ENCODE data around the gene UFC1. TPM values are rescaled to one million over a fixed set of nuclear protein-coding genes. Genes with fewer than 3 reads are reported as not detected.

UFC1 gene
- total RNA-seq, 1 donor from 2014 or later = 91.8 TPM

DNA sequence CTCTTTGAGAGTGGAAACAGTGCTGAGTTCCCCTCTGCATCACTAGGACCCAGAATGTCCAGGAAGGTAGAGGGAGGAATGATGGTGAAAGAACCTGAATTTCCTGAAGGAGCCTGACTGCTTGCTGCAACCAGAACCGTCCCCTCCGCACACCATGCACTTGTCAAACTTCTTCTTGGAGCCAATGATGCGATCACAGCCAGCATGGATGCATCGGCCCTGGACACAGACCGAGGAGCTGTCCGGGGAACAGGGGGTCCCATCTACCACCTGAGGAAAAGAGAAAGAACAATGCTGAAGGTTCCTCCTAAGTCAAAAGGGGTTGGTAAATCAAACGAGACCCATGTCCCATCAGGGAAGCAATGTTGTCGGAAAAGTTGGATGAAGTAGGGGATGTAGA is 38.2 kb downstream of the UFC1 start:
- H3K4me1 Mint-ChIP-seq (ENCODE audit: low read depth) = peaks cover 20% of the 10 kb centered on the region

DNA sequence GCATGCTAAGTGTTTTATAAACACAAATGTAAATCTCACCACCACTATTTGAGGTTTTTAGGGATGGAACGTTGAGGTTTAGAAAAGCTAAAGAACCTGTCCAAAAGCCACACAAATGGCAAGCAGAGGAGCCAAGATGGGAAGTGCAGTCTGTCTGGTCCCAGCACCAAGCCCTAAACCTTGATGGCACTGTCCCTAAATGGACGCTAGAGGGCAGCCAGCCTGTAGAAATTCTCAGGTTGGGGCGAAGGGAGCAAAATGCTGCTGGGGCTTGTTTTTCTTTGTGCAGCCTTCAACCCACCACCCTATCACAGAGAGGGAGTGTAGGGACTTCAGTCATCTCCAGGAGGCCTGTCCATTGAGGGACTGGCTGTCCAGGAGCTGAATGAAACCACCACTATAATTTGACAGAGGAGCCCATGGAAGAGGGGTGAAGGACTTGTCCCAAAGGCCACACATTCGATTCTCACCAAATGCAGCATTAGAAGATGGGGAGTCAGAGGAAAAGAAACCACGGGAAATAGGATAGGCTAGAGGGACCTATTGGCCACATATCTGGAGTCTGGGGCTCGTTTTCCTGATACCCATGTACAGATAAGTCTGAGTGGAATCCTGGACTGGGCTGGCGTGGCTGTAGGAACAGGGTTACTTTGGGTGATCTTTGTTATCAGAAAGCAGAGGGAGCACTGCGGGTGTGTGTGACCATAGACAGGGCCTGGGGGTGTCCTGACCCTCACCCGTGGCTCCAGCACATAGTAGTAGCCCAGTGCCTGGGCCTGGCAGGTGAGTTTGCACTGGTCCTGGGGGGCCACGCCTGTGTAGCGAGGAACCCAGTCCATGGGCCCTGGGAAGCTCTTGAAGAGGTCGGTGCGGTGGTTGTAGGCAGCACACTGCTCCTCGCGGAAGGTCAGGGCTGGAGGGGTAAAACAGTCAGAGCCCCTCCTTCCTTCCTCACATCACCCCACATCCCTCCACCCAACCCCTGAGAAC is 39.0 kb downstream of the UFC1 start:
- Mint-ChIP-seq H3K4me3 (ENCODE audit: low read depth) (no peak overlapping the region), H3K4me1 (ENCODE audit: low read depth) (peaks cover 17% of the 10 kb centered on the region), H3K36me3 (ENCODE audit: low read depth) (no peaks in the 10 kb centered on the region), H3K27me3 (ENCODE audit: low read depth) (no peaks in the 10 kb centered on the region), H3K9me3 (no peaks in the 10 kb centered on the region), H3K27ac (peak overlapping the region; percentile 74)
- DNase-seq (ENCODE audit: low spot score) = peak; percentile 63
- intact Hi-C loops (cut with micrococcal nuclease) = loop anchor here (5.0 kb wide), 1 partner anchor 190 kb away; no protein-coding TSS in a partner anchor

More for the DNA sequence above, 38.2 kb downstream of the UFC1 start:
- Mint-ChIP-seq H3K9me3 (no peaks in the 10 kb centered on the region), H3K36me3 (ENCODE audit: low read depth) (no peaks in the 10 kb centered on the region), H3K27ac (no peak overlapping the region), H3K27me3 (ENCODE audit: low read depth) (no peaks in the 10 kb centered on the region), H3K4me3 (ENCODE audit: low read depth) (no peak overlapping the region)
- intact Hi-C loops (cut with micrococcal nuclease) = loop anchor here (5.0 kb wide), 1 partner anchor 190 kb away; no protein-coding TSS in a partner anchor
- no peak for DNase-seq (ENCODE audit: low spot score)

DNA sequence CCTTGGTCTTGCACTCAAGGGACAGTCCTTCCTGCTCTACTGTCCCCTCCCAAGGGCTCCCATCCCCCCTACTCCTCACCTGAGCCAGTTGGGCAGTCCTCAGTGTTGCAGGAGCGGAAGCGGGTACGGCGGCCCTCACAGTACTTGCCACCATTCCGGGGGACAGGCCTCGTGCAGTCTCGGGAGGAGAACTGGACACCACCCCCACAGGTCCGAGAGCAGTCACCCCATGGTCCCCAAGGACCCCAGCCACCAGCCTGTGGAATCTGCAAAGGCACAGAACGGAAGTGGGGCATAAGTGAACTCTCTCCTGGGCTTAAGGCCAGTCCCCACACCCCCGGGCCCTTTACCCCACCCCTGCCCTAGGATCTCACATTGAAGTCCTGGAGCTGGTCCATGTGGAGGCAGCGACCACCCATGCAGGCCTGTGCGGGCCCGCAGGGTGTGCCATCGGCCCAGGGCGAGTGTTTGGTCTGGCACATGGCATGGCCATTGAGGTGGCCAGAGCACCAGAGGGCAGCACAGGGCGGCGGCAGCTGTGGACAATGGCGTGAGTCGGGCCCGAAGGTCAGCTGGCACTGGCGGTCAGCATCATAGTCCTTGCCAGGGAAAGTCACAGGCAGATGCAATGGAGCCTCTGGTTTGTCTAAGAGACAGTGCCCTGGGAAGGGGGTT is 39.9 kb downstream of the UFC1 start:
- peaks cover 15% of the 10 kb centered on the region for H3K4me1 Mint-ChIP-seq (ENCODE audit: low read depth)
- no peak overlapping the region for H3K27ac Mint-ChIP-seq

DNA sequence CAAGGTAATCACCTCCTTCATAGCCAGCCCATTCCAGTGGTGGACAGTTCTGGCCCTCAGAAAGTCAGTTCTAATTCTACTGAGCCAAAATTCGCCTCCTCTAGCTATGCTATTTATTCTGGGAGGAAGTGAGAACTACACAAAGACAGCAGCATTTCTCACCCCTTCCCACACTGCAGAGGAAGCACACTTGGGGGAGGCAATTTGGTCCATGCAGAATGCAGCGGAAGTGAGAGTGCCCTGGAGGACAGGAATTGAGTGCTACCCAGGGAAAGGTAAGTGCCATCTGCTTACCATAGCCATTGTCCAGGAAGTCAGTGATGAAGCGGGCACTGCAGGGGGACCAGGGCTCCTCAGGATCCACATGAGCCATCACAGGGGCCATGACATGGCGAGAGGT is 41.4 kb downstream of the UFC1 start:
- H3K36me3 Mint-ChIP-seq (ENCODE audit: low read depth) = no peaks in the 10 kb centered on the region
- no peaks in the 10 kb centered on the region for H3K9me3 Mint-ChIP-seq
- DNase-seq (ENCODE audit: low spot score) = no peak
- H3K27me3 Mint-ChIP-seq (ENCODE audit: low read depth) = no peaks in the 10 kb centered on the region
- intact Hi-C loops (cut with micrococcal nuclease) = no loop called here
- peaks cover 19% of the 10 kb centered on the region for H3K4me1 Mint-ChIP-seq (ENCODE audit: low read depth)
- H3K4me3 Mint-ChIP-seq (ENCODE audit: low read depth) = no peak overlapping the region
- no peak overlapping the region for H3K27ac Mint-ChIP-seq

More for the DNA sequence above, 39.9 kb downstream of the UFC1 start:
- no peaks in the 10 kb centered on the region for H3K36me3 Mint-ChIP-seq (ENCODE audit: low read depth)
- intact Hi-C loops (cut with micrococcal nuclease) = loop anchor here (5.0 kb wide), 1 partner anchor 189 kb away; no protein-coding TSS in a partner anchor
- H3K9me3 Mint-ChIP-seq = no peaks in the 10 kb centered on the region
- no peak overlapping the region for H3K4me3 Mint-ChIP-seq (ENCODE audit: low read depth)
- H3K27me3 Mint-ChIP-seq (ENCODE audit: low read depth) = no peaks in the 10 kb centered on the region
- no peak for DNase-seq (ENCODE audit: low spot score)

- Mint-ChIP-seq H3K36me3 (ENCODE audit: low read depth) (no peaks in the 10 kb centered on the region), H3K27ac (no peak overlapping the region), H3K9me3 (no peaks in the 10 kb centered on the region), H3K27me3 (ENCODE audit: low read depth) (no peaks in the 10 kb centered on the region), H3K4me3 (ENCODE audit: low read depth) (no peak overlapping the region), H3K4me1 (ENCODE audit: low read depth) (peaks cover 24% of the 10 kb centered on the region)
- DNase-seq (ENCODE audit: low spot score) = no peak
- intact Hi-C loops (cut with micrococcal nuclease) = no loop called here
Measured at GRCh38 chr1:161196111-161196510, 42.3 kb downstream of the UFC1 start.

DNA sequence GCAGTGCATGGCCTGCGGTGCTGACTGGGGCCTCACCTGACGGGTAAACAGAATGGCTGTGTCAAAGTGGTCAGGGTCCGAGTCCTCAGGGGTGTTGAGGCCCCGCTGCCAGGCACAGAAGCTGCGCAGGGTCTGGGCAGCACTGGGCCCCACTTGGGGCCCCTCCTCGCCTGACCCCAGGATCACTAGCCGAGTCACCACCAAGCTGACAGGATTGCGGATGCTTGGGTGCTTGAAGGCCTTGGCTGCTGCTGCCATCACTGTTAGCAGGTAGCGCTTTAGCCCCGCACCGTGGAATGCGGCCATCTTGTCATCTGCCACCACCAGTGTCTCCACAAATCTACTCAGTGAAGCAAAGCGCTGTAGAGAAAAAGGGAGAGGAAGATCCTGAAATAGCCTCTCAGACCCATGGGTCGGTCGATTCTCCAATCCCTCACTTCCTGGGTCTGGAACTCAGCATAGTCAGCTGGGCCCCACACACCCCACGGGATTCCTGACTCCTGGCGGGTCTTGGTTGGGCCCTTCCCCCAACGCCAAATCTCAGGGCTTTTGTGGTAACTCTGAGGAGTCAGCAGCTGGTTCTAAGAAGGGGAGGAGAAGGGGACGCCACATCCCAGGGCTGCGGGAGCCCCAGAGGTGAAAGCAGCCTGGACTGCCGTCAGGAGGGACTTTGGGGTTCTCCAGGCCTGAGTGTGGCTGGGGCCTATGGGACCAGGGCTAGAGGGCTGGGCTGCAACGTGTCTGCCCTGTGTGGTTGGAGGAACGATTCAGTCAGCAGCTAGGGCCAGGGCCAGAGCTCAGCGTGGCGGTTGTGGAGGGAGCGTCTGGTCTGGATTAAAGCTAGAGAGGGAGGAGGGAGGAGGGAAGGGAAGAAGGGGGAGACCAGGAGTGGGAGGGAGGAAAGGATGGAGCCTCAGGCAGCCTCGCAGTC is 43.0 kb downstream of the UFC1 start:
- no peaks in the 10 kb centered on the region for H3K36me3 Mint-ChIP-seq (ENCODE audit: low read depth)
- no peaks in the 10 kb centered on the region for H3K9me3 Mint-ChIP-seq
- intact Hi-C loops (cut with micrococcal nuclease) = no loop called here
- no peak overlapping the region for H3K27ac Mint-ChIP-seq
- H3K4me3 Mint-ChIP-seq (ENCODE audit: low read depth) = no peak overlapping the region
- no peak for DNase-seq (ENCODE audit: low spot score)
- peaks cover 29% of the 10 kb centered on the region for H3K4me1 Mint-ChIP-seq (ENCODE audit: low read depth)
- H3K27me3 Mint-ChIP-seq (ENCODE audit: low read depth) = no peaks in the 10 kb centered on the region

DNA sequence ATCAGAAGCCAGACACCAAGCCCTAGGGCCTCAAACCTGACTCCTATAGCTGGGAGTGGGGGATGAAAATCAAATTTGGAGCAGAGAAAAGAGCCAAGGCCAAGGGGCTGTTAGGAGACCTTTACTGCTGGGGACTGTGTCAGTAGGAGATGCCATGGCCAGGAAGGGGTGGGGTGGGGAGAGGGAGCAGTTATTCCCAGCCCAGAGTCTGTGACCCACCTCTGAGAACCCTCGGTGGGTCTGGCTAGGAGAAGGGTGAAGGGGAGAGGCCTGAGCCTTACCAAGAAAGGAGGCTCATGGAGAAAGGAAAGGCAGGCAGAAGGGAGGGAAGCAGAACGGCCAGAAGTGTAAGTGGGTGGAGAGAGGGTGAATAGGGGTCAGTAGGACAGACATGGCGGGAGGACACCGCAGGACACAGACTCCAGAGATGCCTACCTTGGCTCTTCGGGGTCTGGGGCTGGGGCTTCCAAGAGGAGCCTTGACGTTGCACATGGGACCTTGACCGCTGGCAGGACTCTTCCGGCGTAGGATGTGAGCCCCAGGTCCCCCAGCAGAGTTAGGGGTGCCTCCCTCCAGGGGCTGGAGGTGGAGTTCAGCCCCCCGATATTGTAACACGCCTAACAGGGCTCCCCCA is 43.9 kb downstream of the UFC1 start:
- Mint-ChIP-seq H3K4me1 (ENCODE audit: low read depth) (peaks cover 26% of the 10 kb centered on the region), H3K4me3 (ENCODE audit: low read depth) (no peak overlapping the region), H3K27ac (no peak overlapping the region), H3K9me3 (no peaks in the 10 kb centered on the region), H3K36me3 (ENCODE audit: low read depth) (peaks cover 4% of the 10 kb centered on the region), H3K27me3 (ENCODE audit: low read depth) (no peaks in the 10 kb centered on the region)
- DNase-seq (ENCODE audit: low spot score) = no peak
- intact Hi-C loops (cut with micrococcal nuclease) = no loop called here

GRCh38 chr1:161198194-161198896 is 44.6 kb downstream of the UFC1 start:
- Mint-ChIP-seq H3K4me1 (ENCODE audit: low read depth) (peaks cover 24% of the 10 kb centered on the region), H3K9me3 (no peaks in the 10 kb centered on the region), H3K27ac (no peak overlapping the region), H3K4me3 (ENCODE audit: low read depth) (no peak overlapping the region), H3K27me3 (ENCODE audit: low read depth) (no peaks in the 10 kb centered on the region), H3K36me3 (ENCODE audit: low read depth) (peaks cover 8% of the 10 kb centered on the region)
- intact Hi-C loops (cut with micrococcal nuclease) = no loop called here
- no peak for DNase-seq (ENCODE audit: low spot score)

GRCh38 chr1:161198897-161199431 is 45.2 kb downstream of the UFC1 start, which contains the start of gene ADAMTS4:
ADAMTS4 (minus strand) TSS chr1:161199054; CDS start chr1:161198627, 427 bp downstream.
- peaks cover 30% of the 10 kb centered on the region for H3K4me1 Mint-ChIP-seq (ENCODE audit: low read depth)
- H3K27ac Mint-ChIP-seq = peak within 1 kb of the TSS; percentile 43
- H3K36me3 Mint-ChIP-seq (ENCODE audit: low read depth) = peaks cover 14% of the 10 kb centered on the region
- H3K4me3 Mint-ChIP-seq (ENCODE audit: low read depth) = no peak within 1 kb of the TSS
- H3K9me3 Mint-ChIP-seq = no peaks in the 10 kb centered on the region
- intact Hi-C loops (cut with micrococcal nuclease) = no loop called here
- DNase-seq (ENCODE audit: low spot score) = no peak
- no peaks in the 10 kb centered on the region for H3K27me3 Mint-ChIP-seq (ENCODE audit: low read depth)

- no peak overlapping the region for H3K4me3 Mint-ChIP-seq (ENCODE audit: low read depth)
- H3K4me1 Mint-ChIP-seq (ENCODE audit: low read depth) = peaks cover 35% of the 10 kb centered on the region
- peaks cover 21% of the 10 kb centered on the region for H3K36me3 Mint-ChIP-seq (ENCODE audit: low read depth)
- no peak overlapping the region for H3K27ac Mint-ChIP-seq
- no peaks in the 10 kb centered on the region for H3K27me3 Mint-ChIP-seq (ENCODE audit: low read depth)
- intact Hi-C loops (cut with micrococcal nuclease) = loop anchor here (5.0 kb wide), 2 partner anchors 32 to 108 kb away; partner anchors contain the start of genes MPZ and PPOX
- no peaks in the 10 kb centered on the region for H3K9me3 Mint-ChIP-seq
- no peak for DNase-seq (ENCODE audit: low spot score)
Measured at GRCh38 chr1:161199506-161200139, 45.8 kb downstream of the UFC1 start.

Measured in activated T-helper 2 cell treated with anti-CD3 and anti-CD28 coated beads, Interferon-gamma antibody, Interleukin-2, Interleukin-4, amounts not matched to agents 10 μg/mL and 5 μg/mL and 100 μg/mL, durations not matched to agents 14 hours and 24 hours and 36 hours (primary cell).